ENCODE measurements around the gene DUSP1.

DNA sequence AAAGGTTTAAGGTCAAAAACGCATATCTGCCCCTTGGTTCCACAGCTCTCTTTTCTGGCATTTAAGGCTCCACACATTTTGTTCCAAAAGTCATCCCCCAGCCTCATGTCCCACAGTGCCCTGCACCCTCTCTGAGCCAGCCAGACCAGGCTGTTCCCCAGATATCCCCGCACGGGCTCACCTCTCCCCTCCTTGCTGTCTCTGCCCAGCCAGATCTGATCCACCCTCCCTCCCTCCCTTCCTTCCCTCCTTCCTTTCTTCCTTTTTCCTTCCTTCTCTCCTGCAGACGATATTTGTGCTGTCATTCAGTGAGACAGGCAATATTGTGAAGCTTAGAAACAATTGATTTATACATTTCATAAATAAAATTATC, 37.0 kb downstream of the DUSP1 start:
- TF ChIP-seq, protein P1, sequence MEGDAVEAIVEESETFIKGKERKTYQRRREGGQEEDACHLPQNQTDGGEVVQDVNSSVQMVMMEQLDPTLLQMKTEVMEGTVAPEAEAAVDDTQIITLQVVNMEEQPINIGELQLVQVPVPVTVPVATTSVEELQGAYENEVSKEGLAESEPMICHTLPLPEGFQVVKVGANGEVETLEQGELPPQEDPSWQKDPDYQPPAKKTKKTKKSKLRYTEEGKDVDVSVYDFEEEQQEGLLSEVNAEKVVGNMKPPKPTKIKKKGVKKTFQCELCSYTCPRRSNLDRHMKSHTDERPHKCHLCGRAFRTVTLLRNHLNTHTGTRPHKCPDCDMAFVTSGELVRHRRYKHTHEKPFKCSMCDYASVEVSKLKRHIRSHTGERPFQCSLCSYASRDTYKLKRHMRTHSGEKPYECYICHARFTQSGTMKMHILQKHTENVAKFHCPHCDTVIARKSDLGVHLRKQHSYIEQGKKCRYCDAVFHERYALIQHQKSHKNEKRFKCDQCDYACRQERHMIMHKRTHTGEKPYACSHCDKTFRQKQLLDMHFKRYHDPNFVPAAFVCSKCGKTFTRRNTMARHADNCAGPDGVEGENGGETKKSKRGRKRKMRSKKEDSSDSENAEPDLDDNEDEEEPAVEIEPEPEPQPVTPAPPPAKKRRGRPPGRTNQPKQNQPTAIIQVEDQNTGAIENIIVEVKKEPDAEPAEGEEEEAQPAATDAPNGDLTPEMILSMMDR (IDR thresholded peaks at IDR 0.05): no peak
- no peak for TF ChIP-seq POLR2A (IDR thresholded peaks at IDR 0.05)

All from esophagus squamous epithelium (tissue), 4 donors.